Measurements from ENCODE around the gene NOXA1. TPM values are rescaled to one million over a fixed set of nuclear protein-coding genes. Genes with fewer than 3 reads are reported as not detected.

Gene NOXA1
- total and polyA plus RNA-seq, 9 of the 15 experiments (the other 6 are each of a cell fraction or from before 2014, with no cell fraction given) = 0.07 to 1.2 (median 0.20) TPM; not detected in 4

- TF ChIP-seq NFE2L1 (tag; IDR thresholded peaks at IDR 0.05; ENCODE audit: borderline replicate concordance, low read depth) (peak; percentile 96), FOXP1 (CRISPR knock-in tag; IDR thresholded peaks at IDR 0.05) (no peak), CC2D1A (IDR thresholded peaks at IDR 0.05) (no peak), KAT7 (CRISPR knock-in tag; IDR thresholded peaks at IDR 0.05; ENCODE audit: borderline replicate concordance) (no peak), SAFB (IDR thresholded peaks at IDR 0.05; ENCODE audit: borderline replicate concordance, low read depth, low read length) (no peak), ZNF780A (CRISPR knock-in tag; IDR thresholded peaks at IDR 0.05) (no peak), XRCC5 (IDR thresholded peaks at IDR 0.05; ENCODE audit: low read depth, low read length) (no peak), TFAP4 (CRISPR knock-in tag; IDR thresholded peaks at IDR 0.05; ENCODE audit: borderline replicate concordance) (peak; percentile 35; the same call in 1 of the 2 replicates), PYGO2 (tag; IDR thresholded peaks at IDR 0.05) (0 out of 2 replicates have a peak, but pooled peaks have one; percentile 45), CBX1 (IDR thresholded peaks at IDR 0.05; ENCODE audit: low read depth) (no peak), ESRRB (CRISPR knock-in tag; IDR thresholded peaks at IDR 0.05; ENCODE audit: borderline replicate concordance) (no peak), KLF6 (CRISPR knock-in tag; IDR thresholded peaks at IDR 0.05; ENCODE audit: borderline replicate concordance) (0 out of 2 replicates have a peak, but pooled peaks have one; percentile 15), LARP7 (IDR thresholded peaks at IDR 0.05) (no peak), POLR3G (IDR thresholded peaks at IDR 0.05; ENCODE audit: extremely low read depth, insufficient read length, insufficient replicate concordance) (no peak), L3MBTL2 (IDR thresholded peaks at IDR 0.05) (peak; percentile 95), ZNF764 (CRISPR knock-in tag; IDR thresholded peaks at IDR 0.05; ENCODE audit: low read depth) (no peak), MCM2 (IDR thresholded peaks at IDR 0.05; ENCODE audit: low read depth) (no peak), BRF1 (IDR thresholded peaks at IDR 0.05; ENCODE audit: borderline replicate concordance, extremely low read depth, insufficient read length) (no peak)
- TF ChIP-seq, protein P1, sequence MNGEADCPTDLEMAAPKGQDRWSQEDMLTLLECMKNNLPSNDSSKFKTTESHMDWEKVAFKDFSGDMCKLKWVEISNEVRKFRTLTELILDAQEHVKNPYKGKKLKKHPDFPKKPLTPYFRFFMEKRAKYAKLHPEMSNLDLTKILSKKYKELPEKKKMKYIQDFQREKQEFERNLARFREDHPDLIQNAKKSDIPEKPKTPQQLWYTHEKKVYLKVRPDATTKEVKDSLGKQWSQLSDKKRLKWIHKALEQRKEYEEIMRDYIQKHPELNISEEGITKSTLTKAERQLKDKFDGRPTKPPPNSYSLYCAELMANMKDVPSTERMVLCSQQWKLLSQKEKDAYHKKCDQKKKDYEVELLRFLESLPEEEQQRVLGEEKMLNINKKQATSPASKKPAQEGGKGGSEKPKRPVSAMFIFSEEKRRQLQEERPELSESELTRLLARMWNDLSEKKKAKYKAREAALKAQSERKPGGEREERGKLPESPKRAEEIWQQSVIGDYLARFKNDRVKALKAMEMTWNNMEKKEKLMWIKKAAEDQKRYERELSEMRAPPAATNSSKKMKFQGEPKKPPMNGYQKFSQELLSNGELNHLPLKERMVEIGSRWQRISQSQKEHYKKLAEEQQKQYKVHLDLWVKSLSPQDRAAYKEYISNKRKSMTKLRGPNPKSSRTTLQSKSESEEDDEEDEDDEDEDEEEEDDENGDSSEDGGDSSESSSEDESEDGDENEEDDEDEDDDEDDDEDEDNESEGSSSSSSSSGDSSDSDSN (IDR thresholded peaks at IDR 0.05; ENCODE audit: borderline replicate concordance in 1 of 2, low read depth in 2 of 2, low read length in 2 of 2) = 0 out of 4 replicates have a peak, but pooled peaks of 1 of the 2 experiments have one; percentile 28
- TF ChIP-seq, protein P2, sequence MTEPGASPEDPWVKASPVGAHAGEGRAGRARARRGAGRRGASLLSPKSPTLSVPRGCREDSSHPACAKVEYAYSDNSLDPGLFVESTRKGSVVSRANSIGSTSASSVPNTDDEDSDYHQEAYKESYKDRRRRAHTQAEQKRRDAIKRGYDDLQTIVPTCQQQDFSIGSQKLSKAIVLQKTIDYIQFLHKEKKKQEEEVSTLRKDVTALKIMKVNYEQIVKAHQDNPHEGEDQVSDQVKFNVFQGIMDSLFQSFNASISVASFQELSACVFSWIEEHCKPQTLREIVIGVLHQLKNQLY (CRISPR knock-in tag; conservative IDR thresholded peaks at IDR 0.05) = no peak
- TF ChIP-seq, protein P3, sequence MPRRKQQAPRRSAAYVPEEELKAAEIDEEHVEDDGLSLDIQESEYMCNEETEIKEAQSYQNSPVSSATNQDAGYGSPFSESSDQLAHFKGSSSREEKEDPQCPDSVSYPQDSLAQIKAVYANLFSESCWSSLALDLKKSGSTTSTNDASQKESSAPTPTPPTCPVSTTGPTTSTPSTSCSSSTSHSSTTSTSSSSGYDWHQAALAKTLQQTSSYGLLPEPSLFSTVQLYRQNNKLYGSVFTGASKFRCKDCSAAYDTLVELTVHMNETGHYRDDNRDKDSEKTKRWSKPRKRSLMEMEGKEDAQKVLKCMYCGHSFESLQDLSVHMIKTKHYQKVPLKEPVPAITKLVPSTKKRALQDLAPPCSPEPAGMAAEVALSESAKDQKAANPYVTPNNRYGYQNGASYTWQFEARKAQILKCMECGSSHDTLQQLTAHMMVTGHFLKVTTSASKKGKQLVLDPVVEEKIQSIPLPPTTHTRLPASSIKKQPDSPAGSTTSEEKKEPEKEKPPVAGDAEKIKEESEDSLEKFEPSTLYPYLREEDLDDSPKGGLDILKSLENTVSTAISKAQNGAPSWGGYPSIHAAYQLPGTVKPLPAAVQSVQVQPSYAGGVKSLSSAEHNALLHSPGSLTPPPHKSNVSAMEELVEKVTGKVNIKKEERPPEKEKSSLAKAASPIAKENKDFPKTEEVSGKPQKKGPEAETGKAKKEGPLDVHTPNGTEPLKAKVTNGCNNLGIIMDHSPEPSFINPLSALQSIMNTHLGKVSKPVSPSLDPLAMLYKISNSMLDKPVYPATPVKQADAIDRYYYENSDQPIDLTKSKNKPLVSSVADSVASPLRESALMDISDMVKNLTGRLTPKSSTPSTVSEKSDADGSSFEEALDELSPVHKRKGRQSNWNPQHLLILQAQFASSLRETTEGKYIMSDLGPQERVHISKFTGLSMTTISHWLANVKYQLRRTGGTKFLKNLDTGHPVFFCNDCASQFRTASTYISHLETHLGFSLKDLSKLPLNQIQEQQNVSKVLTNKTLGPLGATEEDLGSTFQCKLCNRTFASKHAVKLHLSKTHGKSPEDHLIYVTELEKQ (CRISPR knock-in tag; IDR thresholded peaks at IDR 0.05) = no peak
Measured at GRCh38 chr9:137482094-137482781, 59.0 kb downstream of the NOXA1 start (continued).
